ENCODE results near the gene DDX31.

DDX31 gene

DNA sequence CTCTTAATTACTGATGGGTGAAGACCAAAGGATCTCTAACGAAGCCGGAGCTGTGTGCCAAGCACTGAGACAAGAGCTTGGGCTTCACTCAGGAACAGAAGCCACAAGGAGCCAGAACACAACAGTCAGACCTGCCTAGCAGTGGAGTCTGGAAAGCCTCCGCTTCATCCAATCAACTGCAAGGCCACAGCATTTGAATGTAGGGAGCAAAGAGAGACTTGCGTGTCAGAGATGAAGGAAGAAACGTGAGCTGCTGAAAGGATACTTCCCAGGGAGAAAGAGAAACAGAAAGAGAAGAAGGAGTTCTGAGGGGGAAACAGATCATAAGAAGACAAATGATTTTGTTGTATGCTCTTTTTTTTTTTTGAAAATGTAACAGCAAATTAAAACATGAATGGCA lies 43.5 kb downstream of the DDX31 start:
- H3K4me1 Mint-ChIP-seq = peaks cover 34% of the 10 kb centered on the region
- no peak overlapping the region for H3K4me3 Mint-ChIP-seq
- peaks cover 50% of the 10 kb centered on the region for H3K36me3 Mint-ChIP-seq (ENCODE audit: low read depth)

GRCh38 chr9:132622159-132622558 lies 47.6 kb downstream of the DDX31 start:
- Mint-ChIP-seq H3K9me3 (no peaks in the 10 kb centered on the region), H3K27me3 (ENCODE audit: low read depth, poor library complexity) (peaks cover 2% of the 10 kb centered on the region), H3K4me1 (peaks cover 41% of the 10 kb centered on the region), H3K4me3 (no peak overlapping the region), H3K36me3 (ENCODE audit: low read depth) (peaks cover 47% of the 10 kb centered on the region), H3K27ac (no peak overlapping the region)
- DNase-seq = no peak
- TF ChIP-seq, protein P1, sequence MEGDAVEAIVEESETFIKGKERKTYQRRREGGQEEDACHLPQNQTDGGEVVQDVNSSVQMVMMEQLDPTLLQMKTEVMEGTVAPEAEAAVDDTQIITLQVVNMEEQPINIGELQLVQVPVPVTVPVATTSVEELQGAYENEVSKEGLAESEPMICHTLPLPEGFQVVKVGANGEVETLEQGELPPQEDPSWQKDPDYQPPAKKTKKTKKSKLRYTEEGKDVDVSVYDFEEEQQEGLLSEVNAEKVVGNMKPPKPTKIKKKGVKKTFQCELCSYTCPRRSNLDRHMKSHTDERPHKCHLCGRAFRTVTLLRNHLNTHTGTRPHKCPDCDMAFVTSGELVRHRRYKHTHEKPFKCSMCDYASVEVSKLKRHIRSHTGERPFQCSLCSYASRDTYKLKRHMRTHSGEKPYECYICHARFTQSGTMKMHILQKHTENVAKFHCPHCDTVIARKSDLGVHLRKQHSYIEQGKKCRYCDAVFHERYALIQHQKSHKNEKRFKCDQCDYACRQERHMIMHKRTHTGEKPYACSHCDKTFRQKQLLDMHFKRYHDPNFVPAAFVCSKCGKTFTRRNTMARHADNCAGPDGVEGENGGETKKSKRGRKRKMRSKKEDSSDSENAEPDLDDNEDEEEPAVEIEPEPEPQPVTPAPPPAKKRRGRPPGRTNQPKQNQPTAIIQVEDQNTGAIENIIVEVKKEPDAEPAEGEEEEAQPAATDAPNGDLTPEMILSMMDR (IDR thresholded peaks at IDR 0.05) = no peak

More for the DNA sequence above, 43.5 kb downstream of the DDX31 start:
- TF ChIP-seq, protein P1 (IDR thresholded peaks at IDR 0.05) = no peak
- H3K27me3 Mint-ChIP-seq (ENCODE audit: low read depth, poor library complexity) = peaks cover 2% of the 10 kb centered on the region
- H3K27ac Mint-ChIP-seq = peak overlapping the region; percentile 82
- no peak for DNase-seq
- no peaks in the 10 kb centered on the region for H3K9me3 Mint-ChIP-seq

GRCh38 chr9:132616725-132617124 lies 53.1 kb downstream of the DDX31 start:
- TF ChIP-seq, protein P1 (IDR thresholded peaks at IDR 0.05) = no peak
- Mint-ChIP-seq H3K9me3 (no peaks in the 10 kb centered on the region), H3K27me3 (ENCODE audit: low read depth, poor library complexity) (peaks cover 8% of the 10 kb centered on the region), H3K4me3 (no peak overlapping the region), H3K4me1 (peaks cover 22% of the 10 kb centered on the region), H3K27ac (no peak overlapping the region), H3K36me3 (ENCODE audit: low read depth) (peaks cover 58% of the 10 kb centered on the region)
- DNase-seq = no peak

GRCh38 chr9:132615774-132616173 lies 54.0 kb downstream of the DDX31 start:
- TF ChIP-seq, protein P1 (IDR thresholded peaks at IDR 0.05) = no peak
- peaks cover 67% of the 10 kb centered on the region for H3K36me3 Mint-ChIP-seq (ENCODE audit: low read depth)
- no peak overlapping the region for H3K27ac Mint-ChIP-seq
- DNase-seq = no peak
- no peak overlapping the region for H3K4me3 Mint-ChIP-seq
- H3K27me3 Mint-ChIP-seq (ENCODE audit: low read depth, poor library complexity) = peaks cover 8% of the 10 kb centered on the region
- H3K4me1 Mint-ChIP-seq = peaks cover 27% of the 10 kb centered on the region
- H3K9me3 Mint-ChIP-seq = no peaks in the 10 kb centered on the region

DNA sequence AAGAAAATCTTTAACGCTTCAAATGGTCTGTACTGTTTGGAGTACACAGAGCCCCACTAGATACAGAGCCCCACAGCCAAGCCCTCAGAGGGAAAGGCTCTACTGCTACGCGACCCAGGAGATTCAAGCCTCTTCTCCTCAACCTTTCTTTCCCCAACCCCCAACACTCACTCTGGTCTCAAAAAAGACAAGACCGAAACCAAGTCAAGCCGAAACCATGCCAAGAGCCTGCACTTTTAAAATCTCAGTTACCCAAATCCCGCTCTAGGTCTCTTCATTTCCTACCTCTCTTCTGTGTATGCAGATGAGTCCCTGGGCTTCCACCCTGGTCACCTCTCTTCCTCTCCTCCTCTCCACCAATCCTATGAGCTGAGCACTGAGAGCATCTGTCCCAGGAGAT lies 55.5 kb downstream of the DDX31 start:
- DNase-seq = no peak
- peaks cover 75% of the 10 kb centered on the region for H3K36me3 Mint-ChIP-seq (ENCODE audit: low read depth)
- H3K4me1 Mint-ChIP-seq = peaks cover 20% of the 10 kb centered on the region
- H3K27ac Mint-ChIP-seq = peak overlapping the region; percentile 47
- no peaks in the 10 kb centered on the region for H3K9me3 Mint-ChIP-seq
- H3K27me3 Mint-ChIP-seq (ENCODE audit: low read depth, poor library complexity) = peaks cover 8% of the 10 kb centered on the region
- H3K4me3 Mint-ChIP-seq = no peak overlapping the region
- TF ChIP-seq, protein P1 (IDR thresholded peaks at IDR 0.05) = no peak

DNA sequence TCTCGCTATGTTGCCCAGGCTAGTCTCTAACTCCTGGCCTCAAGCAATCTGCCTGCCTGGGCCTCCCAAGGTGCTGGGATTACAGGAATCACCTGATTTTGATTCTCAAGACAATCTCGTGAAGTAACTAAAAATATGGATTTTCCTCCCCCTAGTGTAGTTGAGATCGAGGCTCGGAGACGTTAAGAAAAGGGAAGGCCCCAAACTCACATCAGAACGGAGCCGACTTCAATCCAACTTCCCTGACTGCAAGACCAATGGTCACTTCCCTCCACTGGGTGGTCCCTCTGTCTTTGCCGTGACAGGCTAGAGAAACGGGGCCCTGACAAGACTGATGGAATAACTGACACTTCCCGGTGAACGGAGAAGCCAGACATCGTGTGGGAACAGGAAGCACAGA lies 59.1 kb downstream of the DDX31 start:
- H3K9me3 Mint-ChIP-seq = no peaks in the 10 kb centered on the region
- TF ChIP-seq, protein P1 (IDR thresholded peaks at IDR 0.05) = no peak
- H3K36me3 Mint-ChIP-seq (ENCODE audit: low read depth) = peaks cover 72% of the 10 kb centered on the region
- no peak for DNase-seq
- peaks cover 8% of the 10 kb centered on the region for H3K27me3 Mint-ChIP-seq (ENCODE audit: low read depth, poor library complexity)
- no peak overlapping the region for H3K4me3 Mint-ChIP-seq
- H3K4me1 Mint-ChIP-seq = peaks cover 18% of the 10 kb centered on the region
- peak overlapping the region; percentile 94 for H3K27ac Mint-ChIP-seq
